OCI-LY7 (cell line): ENCODE data around the gene OR6C65.

Experiments used
- CTCF ChIP-seq: fragments of 200-600 bp; sonication (generic); conservative IDR thresholded peaks from 2 replicates; pipeline ENCODE4 v1.5.1; 2014; ENCODE audit warnings: mild to moderate bottlenecking, antibody characterized with exemption, low read length, moderate library complexity, mixed read lengths
- EZH2phosphoT487 ChIP-seq: fragments of 200-600 bp; sonication (generic); IDR thresholded peaks from 2 replicates; pipeline ENCODE4 v1.6.1; 2018; ENCODE audit warnings: low read depth, borderline replicate concordance, mild to moderate bottlenecking, mixed run types, antibody characterized with exemption, low read length, moderate library complexity, mixed read lengths

- TF ChIP-seq CTCF (no peak), EZH2phosphoT487 (no peak)
These were observed at the start of gene OR6C65 for GRCh38 chr12:55400229-55400628.
